PC-9 (cell line): ENCODE measurements around the gene GRB7. TPM values are rescaled to one million over a fixed set of nuclear protein-coding genes. Genes with fewer than 3 reads are reported as not detected.

ENCODE experiments used
- BruUV-seq: library from RNA; stranded (reverse); fragments of 400-500 nt; replicated peaks from 2 replicates; lab custom pipeline; 2021; lab: Mats Ljungman, UMichigan
- CTCF ChIA-PET: fragments of 300-600 bp; sonication (Branson Sonifier 250); formaldehyde crosslinking; loops from one replicate; lab custom pipeline; 2022; ENCODE audit warnings: antibody characterized with exemption; lab: Charles Lee
- POLR2A ChIA-PET: fragments of 300-600 bp; sonication (Branson Sonifier 250); formaldehyde crosslinking; loops from one replicate; lab custom pipeline; 2022; ENCODE audit warnings: antibody characterized with exemption; ENCODE audit not compliant: unreplicated experiment; lab: Charles Lee
- DNase-seq, 2 experiments: peaks; one replicate each; pipeline versions ENCODE4 v3.0.0 to v3.0.0-alpha.2; 2015 to 2022; ENCODE audit warnings: mixed read lengths in 1 of 2
- H2AFZ ChIP-seq: fragments of 200-600 bp; sonication (generic); 2 replicates; pipeline ENCODE4 v1.8.1; 2017; ENCODE audit warnings: antibody characterized with exemption
- H3F3A ChIP-seq: fragments of 200-600 bp; sonication (generic); 2 replicates; pipeline ENCODE4 v1.8.1; 2017; ENCODE audit warnings: antibody characterized with exemption, mild to moderate bottlenecking, low read depth; ENCODE audit not compliant: insufficient read depth
- H3K27ac ChIP-seq: fragments of 200-600 bp; sonication (generic); 2 replicates; pipeline ENCODE4 v1.6.1; 2016; ENCODE audit warnings: mixed run types
- H3K27me3 ChIP-seq: fragments of 200-600 bp; sonication (generic); 2 replicates; pipeline ENCODE4 v1.6.1; 2016; ENCODE audit warnings: low read depth, mixed run types; ENCODE audit not compliant: insufficient read depth
- H3K36me3 ChIP-seq: fragments of 200-600 bp; sonication (generic); 2 replicates; pipeline ENCODE4 v1.6.1; 2016; ENCODE audit warnings: low read depth, mixed run types
- H3K4me1 ChIP-seq: fragments of 200-600 bp; sonication (generic); replicated peaks from 2 replicates; pipeline ENCODE4 v1.6.1; 2016; ENCODE audit warnings: mixed run types; ENCODE audit not compliant: insufficient read depth
- H3K4me2 ChIP-seq: fragments of 200-600 bp; sonication (generic); 2 replicates; pipeline ENCODE4 v1.6.1; 2017; ENCODE audit warnings: mixed run types
- H3K4me3 ChIP-seq: fragments of 200-600 bp; sonication (generic); 2 replicates; pipeline ENCODE4 v1.6.1; 2016; ENCODE audit warnings: mixed run types
- H3K79me2 ChIP-seq: fragments of 200-600 bp; sonication (generic); 2 replicates; pipeline ENCODE4 v1.6.1; 2017; ENCODE audit warnings: low read depth, mixed run types
- H3K9me2 ChIP-seq: fragments of 200-600 bp; sonication (generic); 2 replicates; pipeline ENCODE4 v1.8.1; 2017; ENCODE audit warnings: mild to moderate bottlenecking; ENCODE audit not compliant: insufficient read depth
- H3K9me3 ChIP-seq: fragments of 200-600 bp; sonication (generic); 2 replicates; pipeline ENCODE4 v1.8.1; 2016; ENCODE audit warnings: low read depth; ENCODE audit not compliant: insufficient read depth
- H4K20me1 ChIP-seq: fragments of 200-600 bp; sonication (generic); 2 replicates; pipeline ENCODE4 v1.8.1; 2017; ENCODE audit not compliant: insufficient read depth
- CTCF ChIP-seq: fragments of 200-600 bp; sonication (generic); conservative IDR thresholded peaks from 2 replicates; pipeline ENCODE4 v1.6.1; 2017; ENCODE audit warnings: mixed run types, antibody characterized with exemption, mild to moderate bottlenecking, moderate library complexity
- EZH2 ChIP-seq: fragments of 200-600 bp; sonication (generic); IDR thresholded peaks from 2 replicates; pipeline ENCODE4 v1.8.0; 2017; ENCODE audit warnings: antibody characterized with exemption, low read depth
- intact Hi-C: fragments of 100-400 bp; cut with micrococcal nuclease; formaldehyde crosslinking; loops from one replicate; pipeline ENCODE4 v1.10.0; 2022; ENCODE audit not compliant: unreplicated experiment
- total RNA-seq: library from RNA; stranded (reverse); gene quantifications from 2 replicates; pipeline ENCODE4 v1.2.3, GENCODE V29; 2021

Gene GRB7
- total RNA-seq, 1 experiment from 2014 or later = 49.1 TPM

- Histone ChIP-seq H3K4me3 (no peak overlapping the region), H3K79me2 (no peaks in the 10 kb centered on the region), H3F3A (peaks cover 19% of the 10 kb centered on the region), H4K20me1 (no peaks in the 10 kb centered on the region), H3K27me3 (no peaks in the 10 kb centered on the region), H3K4me1 (peaks cover 11% of the 10 kb centered on the region), H3K9me3 (no peaks in the 10 kb centered on the region; the same call in 1 of the 2 replicates), H3K9me2 (no peaks in the 10 kb centered on the region), H3K36me3 (no peaks in the 10 kb centered on the region), H2AFZ (no peak overlapping the region), H3K4me2 (no peak overlapping the region), H3K27ac (no peak overlapping the region)
- POLR2A ChIA-PET = no interaction called here
- intact Hi-C loops = no loop called here
- BruUV-seq = no TSS peak
- no peak for DNase-seq
- TF ChIP-seq CTCF (no peak), EZH2 (no peak)
- CTCF ChIA-PET = no interaction called here
These were observed 27.4 kb downstream of the GRB7 start for GRCh38 chr17:39765175-39765574.

GRCh38 chr17:39765766-39766165 lies 28.0 kb downstream of the GRB7 start:
- intact Hi-C loops = no loop called here

GRCh38 chr17:39767147-39767546 lies 29.4 kb downstream of the GRB7 start:
- peaks cover 37% of the 10 kb centered on the region for H3F3A ChIP-seq
- H3K4me3 ChIP-seq = no peak overlapping the region
- H3K4me1 ChIP-seq = peaks cover 24% of the 10 kb centered on the region
- no peak overlapping the region for H3K4me2 ChIP-seq
- DNase-seq = no peak
- H3K27ac ChIP-seq = no peak overlapping the region
- H4K20me1 ChIP-seq = no peaks in the 10 kb centered on the region
- ChIA-PET POLR2A (interaction anchor here (0.6 kb wide), 1 partner anchor 11 kb away, joined by 4 read pairs; no protein-coding TSS in a partner anchor), CTCF (no interaction called here)
- H2AFZ ChIP-seq = no peak overlapping the region
- no TSS peak for BruUV-seq
- no peaks in the 10 kb centered on the region for H3K79me2 ChIP-seq
- H3K27me3 ChIP-seq = no peaks in the 10 kb centered on the region
- H3K9me2 ChIP-seq = no peaks in the 10 kb centered on the region
- intact Hi-C loops = no loop called here
- no peak for TF ChIP-seq EZH2
- TF ChIP-seq CTCF = no peak
- no peaks in the 10 kb centered on the region; the same call in 1 of the 2 replicates for H3K9me3 ChIP-seq
- H3K36me3 ChIP-seq = no peaks in the 10 kb centered on the region

More at GRCh38 chr17:39765766-39766165, 28.0 kb downstream of the GRB7 start:
- H3K9me2 ChIP-seq = no peaks in the 10 kb centered on the region
- H3K27ac ChIP-seq = no peak overlapping the region
- H3F3A ChIP-seq = peaks cover 25% of the 10 kb centered on the region
- CTCF ChIA-PET = no interaction called here
- H3K36me3 ChIP-seq = no peaks in the 10 kb centered on the region
- no peak for DNase-seq
- no peaks in the 10 kb centered on the region for H4K20me1 ChIP-seq
- no TSS peak for BruUV-seq
- peaks cover 17% of the 10 kb centered on the region for H3K4me1 ChIP-seq
- H2AFZ ChIP-seq = no peak overlapping the region
- POLR2A ChIA-PET = no interaction called here
- H3K4me2 ChIP-seq = no peak overlapping the region
- H3K27me3 ChIP-seq = no peaks in the 10 kb centered on the region
- no peaks in the 10 kb centered on the region for H3K79me2 ChIP-seq
- no peak overlapping the region for H3K4me3 ChIP-seq
- H3K9me3 ChIP-seq = no peaks in the 10 kb centered on the region; the same call in 1 of the 2 replicates
- TF ChIP-seq EZH2 = no peak
- TF ChIP-seq CTCF = no peak
